ENCODE measurements around the gene HOXB5. TPM values are rescaled to one million over a fixed set of nuclear protein-coding genes. Genes with fewer than 3 reads are reported as not detected.

HOXB5 gene
- total and polyA plus RNA-seq, 11 donors = 0.04 to 1.0 (median 0.17) TPM; not detected in 6

DNA sequence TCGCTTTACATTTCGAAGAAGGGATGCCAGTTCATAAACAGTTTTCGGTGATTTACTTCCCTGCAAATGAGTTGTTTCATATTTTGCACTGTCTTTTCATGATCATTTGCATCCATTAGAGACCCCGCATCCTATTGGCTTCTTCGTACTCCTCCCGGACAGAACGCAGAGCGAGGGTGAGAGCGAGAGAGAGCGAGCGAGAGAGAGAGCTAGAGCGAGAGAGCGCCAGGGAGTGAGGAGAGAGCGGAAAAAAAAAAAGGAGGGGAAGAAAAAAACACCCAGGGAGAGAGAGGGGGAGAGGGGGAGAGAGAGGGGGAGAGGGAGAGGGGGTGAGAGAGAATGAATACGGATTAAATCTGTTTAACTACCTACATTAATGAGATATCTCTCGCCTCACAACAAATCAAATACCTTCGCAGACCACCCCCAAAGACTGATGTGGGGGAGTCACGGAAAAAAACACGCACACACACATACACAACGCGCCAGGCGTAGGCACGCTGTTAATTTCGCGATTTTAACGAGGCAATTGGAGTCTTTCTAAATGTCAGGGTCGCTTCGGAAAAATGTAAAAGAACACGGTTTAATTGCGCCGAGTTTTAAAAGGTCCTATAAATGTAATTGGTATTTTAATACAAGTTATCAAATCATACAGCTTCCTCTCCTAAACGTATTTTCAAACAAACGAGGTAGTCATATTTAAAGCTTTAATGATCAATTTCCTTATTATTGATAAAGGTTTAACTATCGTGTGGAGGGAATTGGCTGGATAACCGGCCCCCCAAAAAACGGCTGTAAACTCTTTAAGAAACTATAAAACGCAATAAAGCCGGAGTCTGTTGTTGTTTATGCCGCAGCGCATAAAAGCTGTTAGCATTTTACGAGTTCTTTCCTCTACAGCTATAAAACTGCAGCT, 21.7 kb upstream of the HOXB5 start, which contains the start of gene HOXB8:
HOXB8 (minus strand) TSS at position 246 of the 916 bp plus-strand sequence. CDS start 588 bp downstream, outside the sequence.
- no peak for TF ChIP-seq POLR2A (IDR thresholded peaks at IDR 0.05)
- TF ChIP-seq, protein P1, sequence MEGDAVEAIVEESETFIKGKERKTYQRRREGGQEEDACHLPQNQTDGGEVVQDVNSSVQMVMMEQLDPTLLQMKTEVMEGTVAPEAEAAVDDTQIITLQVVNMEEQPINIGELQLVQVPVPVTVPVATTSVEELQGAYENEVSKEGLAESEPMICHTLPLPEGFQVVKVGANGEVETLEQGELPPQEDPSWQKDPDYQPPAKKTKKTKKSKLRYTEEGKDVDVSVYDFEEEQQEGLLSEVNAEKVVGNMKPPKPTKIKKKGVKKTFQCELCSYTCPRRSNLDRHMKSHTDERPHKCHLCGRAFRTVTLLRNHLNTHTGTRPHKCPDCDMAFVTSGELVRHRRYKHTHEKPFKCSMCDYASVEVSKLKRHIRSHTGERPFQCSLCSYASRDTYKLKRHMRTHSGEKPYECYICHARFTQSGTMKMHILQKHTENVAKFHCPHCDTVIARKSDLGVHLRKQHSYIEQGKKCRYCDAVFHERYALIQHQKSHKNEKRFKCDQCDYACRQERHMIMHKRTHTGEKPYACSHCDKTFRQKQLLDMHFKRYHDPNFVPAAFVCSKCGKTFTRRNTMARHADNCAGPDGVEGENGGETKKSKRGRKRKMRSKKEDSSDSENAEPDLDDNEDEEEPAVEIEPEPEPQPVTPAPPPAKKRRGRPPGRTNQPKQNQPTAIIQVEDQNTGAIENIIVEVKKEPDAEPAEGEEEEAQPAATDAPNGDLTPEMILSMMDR (IDR thresholded peaks at IDR 0.05) = no peak
- H3K4me1 ChIP-seq = peaks cover 0 to 52% (median 18%) of the 10 kb centered on the region in 12 donors
- no peaks in the 10 kb centered on the region for H3K36me3 ChIP-seq
- intact Hi-C loops (cut with DNase I) = loop anchor here (5.0 to 10.0 kb wide), 9 partner anchors 278 to 591 kb away; no protein-coding TSS in a partner anchor
- peaks cover 89 to 100% (median 96%) of the 10 kb centered on the region in 9 donors for H3K27me3 ChIP-seq
- DNase-seq = no peak
- no peak within 1 kb of the TSS for H3K27ac ChIP-seq
- 7 to 11% (median 10%) methylated on average over 40 to 41 of the region's 41 CpGs for WGBS, 4 donors
- H3K9me3 ChIP-seq = no peaks in the 10 kb centered on the region
- peak within 1 kb of the TSS in 1 of 12 donors; percentile 12 for H3K4me3 ChIP-seq
- no peak for ATAC-seq

DNA sequence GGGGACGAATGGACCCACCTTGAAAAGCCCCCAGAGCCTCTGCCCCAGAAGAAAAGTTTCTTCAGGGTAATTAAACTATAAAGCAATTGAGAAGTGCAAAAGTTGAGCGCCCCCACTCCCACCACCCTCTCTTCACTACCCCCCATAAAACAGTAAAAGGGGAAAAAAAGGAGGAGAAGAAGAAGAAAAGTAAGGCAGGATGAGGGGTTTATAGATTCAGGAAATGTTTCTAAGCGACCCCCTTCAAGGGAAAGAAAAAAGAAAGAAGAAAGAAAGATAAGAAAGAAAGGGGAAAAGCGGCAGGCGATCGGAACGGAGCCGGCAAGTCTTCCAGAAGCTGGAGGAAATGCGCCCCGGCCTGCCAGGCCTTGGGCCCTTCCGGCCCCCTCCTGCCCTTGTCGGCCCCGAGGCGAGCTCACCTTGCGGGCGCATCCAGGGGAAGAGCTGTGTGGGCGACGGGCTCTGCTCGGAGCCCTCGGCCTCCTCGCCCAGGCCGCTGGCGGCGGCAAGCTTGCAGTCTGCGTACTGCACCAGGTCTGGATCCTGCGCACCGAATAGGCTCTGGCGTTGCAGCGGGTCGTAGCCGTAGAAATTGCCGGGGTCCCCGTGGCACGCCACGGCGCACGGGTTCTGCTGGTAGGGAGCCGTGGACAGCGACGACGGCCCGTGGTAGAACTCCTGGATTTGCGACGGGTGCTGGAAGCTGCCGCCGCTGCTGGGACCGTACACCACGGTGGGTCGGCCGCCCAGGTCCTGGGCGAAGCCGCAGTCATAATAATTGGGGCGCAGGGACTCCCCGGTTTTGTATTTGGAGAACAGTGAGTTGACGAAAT, 20.5 kb upstream of the HOXB5 start:
- DNase-seq = no peak
- Histone ChIP-seq H3K4me3 (peak overlapping the region in 1 of 12 donors; percentile 12), H3K27ac (no peak overlapping the region), H3K9me3 (no peaks in the 10 kb centered on the region), H3K27me3 (peaks cover 81 to 100% (median 96%) of the 10 kb centered on the region in 9 donors), H3K36me3 (no peaks in the 10 kb centered on the region), H3K4me1 (peaks cover 0 to 58% (median 20%) of the 10 kb centered on the region in 12 donors)
- 2 to 7% (median 5%) methylated on average over 41 to 55 of the region's 55 CpGs for WGBS, 4 donors
- TF ChIP-seq, protein P1 (IDR thresholded peaks at IDR 0.05) = no peak
- no peak for TF ChIP-seq POLR2A (IDR thresholded peaks at IDR 0.05)
- no peak for ATAC-seq
- intact Hi-C loops (cut with DNase I) = loop anchor here in 9 of 10 donors (10.0 kb wide), 5 partner anchors 279 to 589 kb away; no protein-coding TSS in a partner anchor

DNA sequence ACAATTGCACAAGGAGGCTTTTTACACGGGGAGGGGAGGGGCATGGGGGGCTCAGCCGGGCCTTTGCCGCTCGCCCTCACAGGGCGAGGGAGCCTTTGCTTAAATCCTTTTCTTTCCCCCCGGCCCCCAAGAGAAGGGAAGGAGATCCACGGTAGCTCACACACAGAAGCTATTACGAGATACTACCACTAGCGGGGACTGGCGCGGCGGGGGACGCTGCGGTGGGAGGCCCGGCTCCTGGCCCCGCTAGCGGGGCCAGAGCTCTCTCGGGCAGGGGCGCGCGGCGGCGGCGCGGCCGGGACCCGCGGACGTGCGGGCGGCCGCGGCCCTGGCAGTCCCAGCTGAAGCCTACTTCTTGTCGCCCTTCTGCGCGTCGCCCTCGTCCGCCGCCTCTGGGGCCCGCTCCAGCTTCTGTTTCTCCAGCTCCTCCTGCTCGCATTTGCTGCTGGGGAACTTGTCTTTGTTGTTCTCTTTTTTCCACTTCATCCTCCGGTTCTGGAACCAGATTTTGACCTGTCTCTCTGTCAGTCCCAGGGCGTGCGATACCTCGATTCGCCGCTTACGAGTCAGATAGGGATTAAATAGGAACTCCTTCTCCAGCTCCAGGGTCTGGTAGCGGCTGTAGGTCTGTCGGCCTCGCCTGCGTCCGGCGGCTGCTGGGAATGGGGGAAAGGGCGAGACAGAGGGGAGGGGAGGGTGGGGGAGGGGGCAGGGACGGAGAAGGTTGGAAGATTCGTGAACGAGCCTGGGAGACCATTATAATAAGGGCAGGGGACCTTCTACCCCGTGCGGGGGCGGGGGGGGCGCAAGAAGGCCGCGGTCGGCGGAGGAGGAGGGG, 19.5 kb upstream of the HOXB5 start:
- DNase-seq (no peak), ATAC-seq (peak in 2 of 4 donors; percentile 26 to 57)
- Histone ChIP-seq H3K27ac (no peak overlapping the region), H3K36me3 (no peaks in the 10 kb centered on the region), H3K4me3 (peak overlapping the region in 6 of 12 donors; percentile 26 to 67 (median 33)), H3K4me1 (peaks cover 0 to 50% (median 20%) of the 10 kb centered on the region in 12 donors), H3K27me3 (peaks cover 82 to 100% (median 98%) of the 10 kb centered on the region in 9 donors), H3K9me3 (no peaks in the 10 kb centered on the region)
- 1 to 4% (median 2%) methylated on average over 40 to 67 of the region's 67 CpGs for WGBS, 4 donors
- TF ChIP-seq, protein P1 (IDR thresholded peaks at IDR 0.05) = peak in 1 of 12 donors; percentile 12
- TF ChIP-seq POLR2A (IDR thresholded peaks at IDR 0.05) = no peak
- intact Hi-C loops (cut with DNase I) = loop anchor here in 9 of 10 donors (10.0 kb wide), 5 partner anchors 278 to 588 kb away; no protein-coding TSS in a partner anchor
